ENCODE data around the gene PMM1.

DNA sequence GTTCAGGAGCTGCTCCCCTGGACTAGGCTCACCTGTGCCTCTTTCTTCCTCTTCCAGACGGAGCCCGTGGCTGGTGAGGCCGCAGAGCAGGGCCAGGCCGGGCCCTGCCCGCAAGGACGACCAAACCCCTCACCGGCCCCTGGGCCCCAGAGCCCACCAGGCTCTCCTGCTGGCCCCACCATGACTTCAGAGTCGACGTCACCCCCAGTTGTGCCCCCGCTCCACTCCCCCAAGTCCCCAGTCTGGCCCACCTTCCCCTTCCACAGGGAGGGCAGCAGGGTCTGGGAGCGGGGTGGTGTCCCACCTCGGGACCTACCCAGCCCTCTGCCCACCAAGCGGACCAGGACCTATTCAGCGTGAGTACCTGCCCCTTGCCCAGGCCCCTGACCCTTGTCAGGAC lies 17.9 kb downstream of the PMM1 start:
- TF ChIP-seq, protein P1, sequence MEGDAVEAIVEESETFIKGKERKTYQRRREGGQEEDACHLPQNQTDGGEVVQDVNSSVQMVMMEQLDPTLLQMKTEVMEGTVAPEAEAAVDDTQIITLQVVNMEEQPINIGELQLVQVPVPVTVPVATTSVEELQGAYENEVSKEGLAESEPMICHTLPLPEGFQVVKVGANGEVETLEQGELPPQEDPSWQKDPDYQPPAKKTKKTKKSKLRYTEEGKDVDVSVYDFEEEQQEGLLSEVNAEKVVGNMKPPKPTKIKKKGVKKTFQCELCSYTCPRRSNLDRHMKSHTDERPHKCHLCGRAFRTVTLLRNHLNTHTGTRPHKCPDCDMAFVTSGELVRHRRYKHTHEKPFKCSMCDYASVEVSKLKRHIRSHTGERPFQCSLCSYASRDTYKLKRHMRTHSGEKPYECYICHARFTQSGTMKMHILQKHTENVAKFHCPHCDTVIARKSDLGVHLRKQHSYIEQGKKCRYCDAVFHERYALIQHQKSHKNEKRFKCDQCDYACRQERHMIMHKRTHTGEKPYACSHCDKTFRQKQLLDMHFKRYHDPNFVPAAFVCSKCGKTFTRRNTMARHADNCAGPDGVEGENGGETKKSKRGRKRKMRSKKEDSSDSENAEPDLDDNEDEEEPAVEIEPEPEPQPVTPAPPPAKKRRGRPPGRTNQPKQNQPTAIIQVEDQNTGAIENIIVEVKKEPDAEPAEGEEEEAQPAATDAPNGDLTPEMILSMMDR (IDR thresholded peaks at IDR 0.05), result no peak
- TF ChIP-seq POLR2A (IDR thresholded peaks at IDR 0.05), result no peak

Data from stomach (tissue), 4 donors.